IPS DF 6.9 (cell line): ENCODE data around the gene ACSBG1.

Experiments
- DNase-seq: peaks from one replicate; pipeline ENCODE4 v3.0.0-alpha.2; 2013; ENCODE audit warnings: low read depth, low spot score
- H3K27ac ChIP-seq: one replicate; pipeline ENCODE4 v1.5.1; 2013; ENCODE audit warnings: low read length, control low read depth
- H3K27me3 ChIP-seq: 2 replicates; pipeline ENCODE4 v1.6.1; 2013; ENCODE audit warnings: mild to moderate bottlenecking, low read length; ENCODE audit not compliant: control insufficient read depth, insufficient read depth
- H3K36me3 ChIP-seq: 2 replicates; pipeline ENCODE4 v1.6.1; 2013; ENCODE audit warnings: low read length; ENCODE audit not compliant: control insufficient read depth, insufficient read depth
- H3K4me1 ChIP-seq: 2 replicates; pipeline ENCODE4 v1.6.1; 2013; ENCODE audit warnings: low read length; ENCODE audit not compliant: control insufficient read depth, insufficient read depth
- H3K4me3 ChIP-seq: 2 replicates; pipeline ENCODE4 v1.5.1; 2013; ENCODE audit warnings: mild to moderate bottlenecking, low read length
- H3K9me3 ChIP-seq: 2 replicates; pipeline ENCODE4 v1.6.1; 2013; ENCODE audit warnings: low read length, inconsistent platforms; ENCODE audit not compliant: control insufficient read depth, insufficient read depth
- whole genome bisulfite sequencing: extraction: QIAGEN DNeasy Blood & Tissue Kit; methylation state at CpG from one replicate; pipeline ENCODE4 v1.1.7; 2013; ENCODE audit warnings: mixed read lengths, missing lambda C conversion rate; ENCODE audit not compliant: insufficient read length, insufficient coverage; 5-methylcytosine and 5-hydroxymethylcytosine counted together

Gene ACSBG1

DNA sequence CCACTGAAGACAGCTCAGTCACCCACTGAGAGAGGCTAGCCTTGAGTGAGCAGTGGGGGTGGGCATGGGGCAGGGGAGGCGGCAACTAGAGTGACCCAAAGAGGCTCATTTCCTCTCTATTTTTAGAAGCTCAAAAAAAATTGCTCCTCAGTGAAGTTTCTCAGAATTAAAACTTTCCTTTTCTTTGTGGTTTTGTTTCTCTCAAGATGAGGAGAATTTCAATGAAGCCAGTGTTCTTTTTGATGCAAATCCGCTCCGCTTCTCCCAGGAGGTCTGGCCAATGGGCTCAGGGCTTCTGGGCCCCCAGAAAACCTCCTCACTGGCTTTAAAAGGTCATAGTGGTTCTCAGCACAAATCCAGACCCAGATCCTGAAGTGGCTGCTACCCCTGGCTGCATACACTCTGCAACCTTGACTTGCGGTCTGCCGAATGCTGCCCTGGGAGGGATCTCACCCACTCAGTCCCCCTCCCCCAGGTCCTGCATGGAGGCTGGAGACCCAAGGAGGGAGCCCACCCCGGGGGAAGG lies at the start of gene ACSBG1:
ACSBG1 (minus strand) TSS at position 51 of the 526 bp plus-strand sequence. CDS start 64 bp downstream, outside the sequence.
- H3K27me3 ChIP-seq: no peaks in the 10 kb centered on the region
- no peak for DNase-seq
- H3K4me3 ChIP-seq: no peak within 1 kb of the TSS
- no peak within 1 kb of the TSS for H3K27ac ChIP-seq
- H3K4me1 ChIP-seq: peaks cover 4% of the 10 kb centered on the region
- no peaks in the 10 kb centered on the region for H3K36me3 ChIP-seq
- no peaks in the 10 kb centered on the region for H3K9me3 ChIP-seq
- WGBS: no CpG with 5 or more reads among the region's 6 CpGs

GRCh38 chr15:78282324-78282723 lies 48.0 kb upstream of the ACSBG1 start:
- H3K27me3 ChIP-seq: no peaks in the 10 kb centered on the region
- DNase-seq: no peak
- H3K27ac ChIP-seq: no peak overlapping the region
- WGBS: no CpG with 5 or more reads among the region's 2 CpGs
- H3K4me1 ChIP-seq: no peaks in the 10 kb centered on the region
- peaks cover 3% of the 10 kb centered on the region; the same call in 1 of the 2 replicates for H3K36me3 ChIP-seq
- H3K4me3 ChIP-seq: no peak overlapping the region
- H3K9me3 ChIP-seq: no peaks in the 10 kb centered on the region

DNA sequence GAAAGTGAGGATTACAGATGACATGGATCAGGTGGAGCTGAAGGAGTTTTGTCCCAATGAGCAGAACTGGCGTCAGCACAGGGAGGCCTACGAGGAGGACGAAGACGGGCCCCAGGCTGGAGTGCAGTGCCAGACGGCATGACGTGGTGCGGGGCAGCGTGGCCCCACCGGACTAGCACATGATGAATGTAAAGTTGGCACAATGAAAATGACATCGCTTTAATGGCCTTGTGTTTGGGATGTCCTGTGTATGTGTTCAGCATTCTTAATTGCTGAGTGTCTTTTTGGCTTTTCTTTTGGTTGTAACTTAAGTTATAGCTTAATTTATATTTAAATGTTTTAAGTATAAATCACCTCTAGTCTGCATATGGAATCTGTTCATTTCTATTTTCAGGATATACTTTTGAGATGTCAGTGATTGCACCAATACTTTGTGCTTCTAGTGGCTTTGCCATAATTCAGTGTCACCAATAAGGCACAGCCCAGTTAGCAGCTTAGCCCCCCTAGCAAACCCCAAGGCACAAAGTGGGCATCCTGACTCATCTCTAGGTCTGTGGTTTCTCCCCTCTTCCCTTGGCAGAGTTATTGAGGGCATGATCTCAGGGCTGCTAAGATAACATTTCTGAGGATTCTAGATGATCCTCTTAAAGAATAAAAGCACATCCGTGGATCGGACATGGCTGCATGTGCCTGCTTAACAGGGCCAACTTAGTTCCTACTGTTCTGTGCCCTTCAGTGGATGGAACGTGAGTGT lies 46.1 kb upstream of the ACSBG1 start:
- no peaks in the 10 kb centered on the region for H3K4me1 ChIP-seq
- no peak for DNase-seq
- WGBS: no CpG with 5 or more reads among the region's 13 CpGs
- H3K36me3 ChIP-seq: 0 out of 2 replicates have a peak, but pooled peaks cover 3% of the 10 kb centered on the region
- no peak overlapping the region for H3K4me3 ChIP-seq
- H3K27ac ChIP-seq: no peak overlapping the region
- H3K27me3 ChIP-seq: no peaks in the 10 kb centered on the region
- no peaks in the 10 kb centered on the region for H3K9me3 ChIP-seq

DNA sequence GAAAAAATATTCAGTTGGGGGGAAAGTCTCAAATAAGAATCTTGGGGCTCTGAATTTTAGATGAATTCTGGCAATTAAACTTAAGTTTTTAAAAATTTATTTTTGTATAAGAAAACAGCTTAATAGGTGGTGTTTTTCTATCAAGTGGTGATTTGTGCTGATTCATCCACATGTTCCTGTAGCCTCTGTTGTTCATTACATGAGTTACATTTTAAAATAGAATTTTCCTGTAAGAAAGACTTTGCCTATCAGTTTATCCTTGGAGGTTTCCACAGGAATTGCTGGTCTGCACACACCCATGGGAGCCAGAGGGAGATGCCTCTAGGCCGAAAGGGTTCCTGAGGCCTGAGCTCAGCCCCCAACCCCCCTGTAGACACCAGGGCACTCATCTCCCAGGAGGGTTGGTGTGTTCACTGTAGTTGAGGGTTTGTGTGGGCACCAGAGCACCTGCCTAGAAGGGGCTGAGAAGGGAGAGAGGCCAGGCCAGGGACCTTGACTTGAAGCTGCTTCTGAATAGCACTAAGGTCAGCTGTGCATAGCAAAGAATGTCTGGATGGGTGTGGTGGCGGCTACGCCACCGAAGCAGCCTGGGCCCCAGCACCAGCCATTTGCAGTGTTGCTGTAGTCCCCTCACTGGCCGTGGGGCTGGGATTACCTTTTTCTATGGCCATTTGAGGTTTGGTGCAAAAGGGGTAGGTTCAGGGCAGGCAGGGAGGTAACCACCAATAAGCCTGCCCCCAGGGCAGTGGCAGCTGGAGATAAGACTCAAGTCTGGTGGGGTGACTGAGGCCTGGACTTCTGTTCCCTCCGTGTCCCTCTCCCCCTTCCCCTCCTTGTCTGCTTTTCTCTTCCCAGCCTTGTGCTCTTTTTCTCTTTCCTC lies 41.9 kb upstream of the ACSBG1 start:
- Histone ChIP-seq H3K9me3 (no peaks in the 10 kb centered on the region), H3K4me1 (no peaks in the 10 kb centered on the region), H3K36me3 (no peaks in the 10 kb centered on the region), H3K27me3 (no peaks in the 10 kb centered on the region), H3K4me3 (no peak overlapping the region), H3K27ac (no peak overlapping the region)
- no CpG with 5 or more reads among the region's 6 CpGs for WGBS
- no peak for DNase-seq

DNA sequence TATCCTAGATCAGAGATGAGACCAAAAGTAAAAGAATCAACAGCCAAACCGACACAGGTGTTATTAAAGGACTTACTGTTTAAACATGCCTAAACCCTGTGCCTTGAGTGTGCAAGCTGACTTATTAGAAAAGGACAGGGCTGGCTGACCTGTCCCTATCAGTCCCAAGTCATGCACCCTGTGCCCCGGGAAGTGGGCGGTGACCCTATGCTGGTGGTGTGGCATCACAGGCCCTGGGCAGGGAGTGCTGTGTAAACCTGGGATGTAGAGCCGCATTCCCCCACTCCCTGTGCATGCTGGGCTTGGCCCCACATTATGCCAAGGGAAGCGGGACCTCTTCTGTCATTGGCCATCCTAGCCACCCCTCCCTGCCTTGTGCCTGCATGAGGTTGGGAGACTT lies 40.6 kb upstream of the ACSBG1 start:
- no peak overlapping the region for H3K4me3 ChIP-seq
- no peak for DNase-seq
- H3K27ac ChIP-seq: no peak overlapping the region
- no peaks in the 10 kb centered on the region for H3K27me3 ChIP-seq
- H3K9me3 ChIP-seq: no peaks in the 10 kb centered on the region
- no peaks in the 10 kb centered on the region for H3K4me1 ChIP-seq
- H3K36me3 ChIP-seq: no peaks in the 10 kb centered on the region
- WGBS: no CpG with 5 or more reads among the region's 5 CpGs

- Histone ChIP-seq H3K36me3 (no peaks in the 10 kb centered on the region), H3K27me3 (no peaks in the 10 kb centered on the region), H3K27ac (no peak overlapping the region), H3K4me1 (no peaks in the 10 kb centered on the region), H3K9me3 (no peaks in the 10 kb centered on the region), H3K4me3 (no peak overlapping the region)
- WGBS: no CpG with 5 or more reads among the region's 3 CpGs
- no peak for DNase-seq
Measured at GRCh38 chr15:78272776-78273175, 38.4 kb upstream of the ACSBG1 start.

- Histone ChIP-seq H3K9me3 (no peaks in the 10 kb centered on the region), H3K27me3 (no peaks in the 10 kb centered on the region), H3K4me1 (no peaks in the 10 kb centered on the region), H3K27ac (no peak overlapping the region), H3K4me3 (no peak overlapping the region), H3K36me3 (no peaks in the 10 kb centered on the region)
- no peak for DNase-seq
- no CpG with 5 or more reads among the region's 2 CpGs for WGBS
Measured at GRCh38 chr15:78272316-78272715, 38.0 kb upstream of the ACSBG1 start.

DNA sequence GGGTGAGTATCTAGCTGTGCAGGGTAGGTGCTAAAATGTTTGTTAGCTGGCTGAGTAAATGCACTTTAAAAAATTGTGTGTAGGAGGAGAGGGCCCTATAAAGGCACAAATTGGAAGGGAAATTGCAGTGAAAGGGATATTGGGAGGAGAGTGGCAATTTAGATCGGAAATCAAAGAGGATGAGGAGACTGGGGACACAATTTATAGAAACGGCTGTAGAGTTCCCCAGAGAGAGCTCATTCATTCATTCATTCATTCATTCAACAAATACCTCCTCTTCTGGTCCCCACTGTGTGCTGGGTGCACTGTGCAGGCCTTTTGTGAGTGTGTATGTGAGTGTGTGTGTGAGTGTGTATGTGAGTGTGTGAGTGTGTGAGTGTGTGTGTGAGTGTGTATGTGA lies 32.4 kb upstream of the ACSBG1 start:
- Histone ChIP-seq H3K27me3 (no peaks in the 10 kb centered on the region), H3K4me1 (peaks cover 4% of the 10 kb centered on the region; the same call in 1 of the 2 replicates), H3K9me3 (no peaks in the 10 kb centered on the region), H3K4me3 (no peak overlapping the region), H3K36me3 (no peaks in the 10 kb centered on the region), H3K27ac (no peak overlapping the region)
- DNase-seq: no peak
- WGBS: no CpG with 5 or more reads among the region's 2 CpGs

DNA sequence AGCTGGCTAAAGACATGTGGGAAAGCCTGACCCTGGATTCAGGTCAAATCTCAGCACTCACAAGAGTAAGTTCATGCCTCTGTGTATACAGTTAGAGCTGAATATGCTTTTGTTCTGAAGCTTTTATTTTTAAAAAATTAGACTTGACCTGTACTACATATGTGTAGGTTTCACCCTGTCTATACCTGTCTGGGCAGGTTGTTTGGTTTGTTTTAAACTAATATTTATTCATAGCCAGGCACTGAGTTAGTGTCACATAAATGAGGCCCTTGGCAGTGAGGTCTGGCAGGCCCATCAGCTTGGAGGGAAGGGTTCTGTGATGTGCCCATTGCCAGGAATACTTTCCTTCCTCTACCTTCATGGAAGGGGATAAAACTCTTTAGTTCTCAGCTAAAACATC lies 31.9 kb upstream of the ACSBG1 start:
- no peak overlapping the region for H3K27ac ChIP-seq
- DNase-seq: no peak
- no peak overlapping the region for H3K4me3 ChIP-seq

DNA sequence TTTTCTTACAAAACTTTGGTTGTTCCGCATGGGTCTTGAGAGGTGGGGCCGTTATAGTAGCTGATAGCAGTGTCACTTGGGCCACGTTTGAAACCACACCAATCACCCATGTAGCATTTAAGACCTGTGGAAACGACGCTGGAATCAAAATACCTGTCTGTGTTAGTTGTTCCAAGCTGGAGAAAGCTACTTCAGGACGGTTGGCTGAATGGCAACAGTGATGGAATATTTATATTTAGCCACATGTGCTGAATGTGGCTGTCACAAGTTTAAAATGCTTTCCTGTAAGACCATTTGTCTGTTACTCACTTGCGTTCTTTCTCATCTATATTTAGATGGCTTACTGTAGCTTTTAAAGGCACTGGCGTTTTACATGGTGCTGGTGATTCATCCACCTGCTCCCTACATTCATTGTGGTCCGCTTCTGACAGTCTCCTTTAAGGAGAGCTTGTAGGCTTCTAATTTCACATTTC lies 31.4 kb upstream of the ACSBG1 start:
- no peaks in the 10 kb centered on the region for H3K9me3 ChIP-seq
- H3K4me1 ChIP-seq: peaks cover 4% of the 10 kb centered on the region; the same call in 1 of the 2 replicates
- WGBS: no CpG with 5 or more reads among the region's 9 CpGs
- H3K27me3 ChIP-seq: no peaks in the 10 kb centered on the region
- H3K36me3 ChIP-seq: no peaks in the 10 kb centered on the region
- H3K27ac ChIP-seq: no peak overlapping the region
- no peak for DNase-seq
- H3K4me3 ChIP-seq: no peak overlapping the region

More for the DNA sequence above, 31.9 kb upstream of the ACSBG1 start:
- H3K27me3 ChIP-seq: no peaks in the 10 kb centered on the region
- no peaks in the 10 kb centered on the region for H3K36me3 ChIP-seq
- no peaks in the 10 kb centered on the region for H3K9me3 ChIP-seq
- H3K4me1 ChIP-seq: peaks cover 4% of the 10 kb centered on the region; the same call in 1 of the 2 replicates
